ENCODE measurements around the gene TRABD2B.

Gene TRABD2B

DNA sequence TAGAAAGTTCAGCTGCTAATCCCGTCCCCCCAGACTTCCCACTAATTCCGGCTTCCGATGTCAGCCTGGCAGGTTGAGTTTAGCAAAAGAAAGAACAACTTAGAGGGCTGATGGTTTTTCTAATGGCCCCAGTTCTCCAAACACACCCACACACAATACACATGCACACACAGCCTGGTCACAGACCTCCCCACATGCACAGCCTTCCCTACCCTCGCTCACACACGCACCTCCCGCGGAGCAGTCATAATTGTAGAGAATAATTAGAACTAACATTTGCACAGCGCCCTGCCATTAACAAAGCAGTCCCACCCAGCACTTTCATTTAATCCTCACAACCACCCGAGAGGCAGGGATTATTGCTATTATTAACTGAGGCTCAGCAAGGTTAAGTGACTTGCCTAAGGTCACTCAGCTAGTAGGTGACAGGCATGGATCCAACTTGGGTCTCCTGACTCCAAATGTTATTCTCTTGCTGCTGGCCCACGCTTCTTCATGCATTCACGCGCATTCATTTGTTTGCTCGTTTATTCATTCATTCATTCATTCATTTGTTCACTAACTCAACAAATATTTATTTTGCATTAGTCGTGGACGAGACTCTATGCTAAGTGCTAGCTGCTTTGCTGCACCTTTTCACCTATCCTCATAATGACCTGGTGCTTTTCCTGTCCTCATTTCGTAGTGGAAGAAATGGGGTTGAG is 284.4 kb downstream of the TRABD2B start:
- no peak for DNase-seq

GRCh38 chr1:47711848-47712492 is 285.2 kb downstream of the TRABD2B start:
- no peak for DNase-seq

GRCh38 chr1:47711184-47711847 is 285.9 kb downstream of the TRABD2B start:
- DNase-seq = no peak
